Measurements from ENCODE around the gene C10orf62. TPM values are rescaled to one million over a fixed set of nuclear protein-coding genes. Genes with fewer than 3 reads are reported as not detected.
"Not testable (repeated sequence)": the region's sequence is repeated elsewhere in the genome, so short reads cannot be mapped to it uniquely, and the experiment has no call there.

Gene C10orf62
- total RNA-seq, 1 donor: 0.36 TPM

DNA sequence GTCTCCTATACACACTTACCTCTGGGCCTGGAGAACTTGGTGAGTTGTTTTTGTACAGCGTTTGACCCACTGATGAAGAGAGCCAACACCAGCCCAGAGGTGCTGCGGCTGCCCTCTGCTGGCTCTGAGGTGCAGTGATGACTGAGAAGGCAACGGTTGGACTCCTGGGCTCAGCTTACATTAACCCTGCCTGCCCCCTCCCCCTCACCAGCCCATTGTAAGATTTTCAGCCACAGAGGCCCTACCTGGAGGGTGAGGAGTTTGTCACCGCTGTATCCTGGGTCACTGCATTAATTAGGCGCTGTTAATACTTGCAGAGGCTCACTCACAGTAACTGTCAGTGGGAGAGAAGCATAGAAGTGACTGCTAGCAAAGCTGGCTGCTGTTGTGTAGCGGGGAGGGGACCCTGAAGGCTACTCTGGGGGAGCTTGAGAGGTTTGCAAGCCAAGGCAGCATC lies 35.9 kb upstream of the C10orf62 start:
- no peaks in the 10 kb centered on the region for H4K20me1 ChIP-seq (ENCODE audit: insufficient read depth, low read length)
- TF ChIP-seq, protein P1, sequence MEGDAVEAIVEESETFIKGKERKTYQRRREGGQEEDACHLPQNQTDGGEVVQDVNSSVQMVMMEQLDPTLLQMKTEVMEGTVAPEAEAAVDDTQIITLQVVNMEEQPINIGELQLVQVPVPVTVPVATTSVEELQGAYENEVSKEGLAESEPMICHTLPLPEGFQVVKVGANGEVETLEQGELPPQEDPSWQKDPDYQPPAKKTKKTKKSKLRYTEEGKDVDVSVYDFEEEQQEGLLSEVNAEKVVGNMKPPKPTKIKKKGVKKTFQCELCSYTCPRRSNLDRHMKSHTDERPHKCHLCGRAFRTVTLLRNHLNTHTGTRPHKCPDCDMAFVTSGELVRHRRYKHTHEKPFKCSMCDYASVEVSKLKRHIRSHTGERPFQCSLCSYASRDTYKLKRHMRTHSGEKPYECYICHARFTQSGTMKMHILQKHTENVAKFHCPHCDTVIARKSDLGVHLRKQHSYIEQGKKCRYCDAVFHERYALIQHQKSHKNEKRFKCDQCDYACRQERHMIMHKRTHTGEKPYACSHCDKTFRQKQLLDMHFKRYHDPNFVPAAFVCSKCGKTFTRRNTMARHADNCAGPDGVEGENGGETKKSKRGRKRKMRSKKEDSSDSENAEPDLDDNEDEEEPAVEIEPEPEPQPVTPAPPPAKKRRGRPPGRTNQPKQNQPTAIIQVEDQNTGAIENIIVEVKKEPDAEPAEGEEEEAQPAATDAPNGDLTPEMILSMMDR (IDR thresholded peaks at IDR 0.05; ENCODE audit: extremely low read depth, low read depth, low read length): peak; percentile 92
- no peak overlapping the region for H3K27ac ChIP-seq (ENCODE audit: low read depth, low read length)
- DNase-seq (ENCODE audit: insufficient read length, low spot score, missing footprints): peak; percentile 85
- H2AFZ ChIP-seq (ENCODE audit: low read length): no peak overlapping the region
- H3K9me3 ChIP-seq (ENCODE audit: low read depth, low read length): no peaks in the 10 kb centered on the region
- H3K79me2 ChIP-seq (ENCODE audit: insufficient read depth, low read length): peaks cover 27% of the 10 kb centered on the region
- no peak overlapping the region for H3K4me2 ChIP-seq (ENCODE audit: insufficient read depth, low read length)
- H3K4me3 ChIP-seq (ENCODE audit: insufficient read depth, low read length): no peak overlapping the region
- no peaks in the 10 kb centered on the region for H3K27me3 ChIP-seq (ENCODE audit: insufficient read depth, low read length)
- no peaks in the 10 kb centered on the region for H3K36me3 ChIP-seq (ENCODE audit: insufficient read depth, low read length)
- no peaks in the 10 kb centered on the region for H3K4me1 ChIP-seq (ENCODE audit: insufficient read depth, low read length)

DNA sequence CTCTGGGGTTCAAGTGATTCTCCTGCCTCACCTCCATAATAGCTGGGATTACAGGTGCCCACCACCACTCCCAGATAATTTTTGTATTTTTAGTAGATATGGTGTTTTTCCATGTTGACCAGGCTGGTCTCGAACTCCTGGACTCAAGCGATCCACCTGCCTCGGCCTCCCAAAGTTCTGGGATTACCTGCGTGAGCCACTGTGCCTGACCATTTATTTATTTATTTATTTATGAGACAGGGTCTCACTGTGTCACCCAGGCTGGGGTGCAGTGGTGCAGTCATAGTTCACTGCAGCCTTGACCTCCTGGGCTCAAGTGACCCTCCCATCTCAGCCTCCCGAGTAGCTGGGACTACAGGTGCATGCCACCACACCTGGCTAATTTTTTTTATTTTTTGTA lies 35.2 kb upstream of the C10orf62 start:
- H3K4me3 ChIP-seq (ENCODE audit: insufficient read depth, low read length); H3K36me3 ChIP-seq (ENCODE audit: insufficient read depth, low read length); H3K4me1 ChIP-seq (ENCODE audit: insufficient read depth, low read length); H3K4me2 ChIP-seq (ENCODE audit: insufficient read depth, low read length); H3K9me3 ChIP-seq (ENCODE audit: low read depth, low read length); DNase-seq (ENCODE audit: insufficient read length, low spot score, missing footprints); H3K27ac ChIP-seq (ENCODE audit: low read depth, low read length); H2AFZ ChIP-seq (ENCODE audit: low read length); H4K20me1 ChIP-seq (ENCODE audit: insufficient read depth, low read length); H3K27me3 ChIP-seq (ENCODE audit: insufficient read depth, low read length): not testable (repeated sequence)
- H3K79me2 ChIP-seq (ENCODE audit: insufficient read depth, low read length): peaks cover 26% of the 10 kb centered on the region

DNA sequence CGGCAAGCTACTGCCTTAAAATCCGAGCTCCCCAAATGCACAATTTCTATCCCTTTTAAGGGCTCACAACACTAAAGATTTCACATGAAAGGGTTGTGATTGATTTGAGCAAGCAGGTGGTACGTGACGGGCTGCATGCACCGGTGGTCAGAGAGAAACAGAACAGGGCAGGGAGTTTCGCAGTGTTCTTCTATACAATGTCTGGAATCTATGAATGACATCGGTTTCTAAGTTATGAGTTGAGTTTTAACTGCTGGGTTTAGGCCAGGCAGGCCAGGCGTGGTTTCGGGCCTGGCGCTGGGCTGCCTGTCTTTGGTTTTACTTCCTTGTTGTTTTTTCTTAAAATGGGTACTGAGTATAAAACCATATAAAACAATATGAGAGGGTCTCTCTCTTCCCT lies 34.0 kb upstream of the C10orf62 start:
- not testable (repeated sequence) for H3K9me3 ChIP-seq (ENCODE audit: low read depth, low read length); H3K36me3 ChIP-seq (ENCODE audit: insufficient read depth, low read length); H3K4me1 ChIP-seq (ENCODE audit: insufficient read depth, low read length); H3K27me3 ChIP-seq (ENCODE audit: insufficient read depth, low read length); DNase-seq (ENCODE audit: insufficient read length, low spot score, missing footprints); H3K4me3 ChIP-seq (ENCODE audit: insufficient read depth, low read length); H3K27ac ChIP-seq (ENCODE audit: low read depth, low read length); H3K4me2 ChIP-seq (ENCODE audit: insufficient read depth, low read length); H4K20me1 ChIP-seq (ENCODE audit: insufficient read depth, low read length); H2AFZ ChIP-seq (ENCODE audit: low read length)
- H3K79me2 ChIP-seq (ENCODE audit: insufficient read depth, low read length): peaks cover 24% of the 10 kb centered on the region

DNA sequence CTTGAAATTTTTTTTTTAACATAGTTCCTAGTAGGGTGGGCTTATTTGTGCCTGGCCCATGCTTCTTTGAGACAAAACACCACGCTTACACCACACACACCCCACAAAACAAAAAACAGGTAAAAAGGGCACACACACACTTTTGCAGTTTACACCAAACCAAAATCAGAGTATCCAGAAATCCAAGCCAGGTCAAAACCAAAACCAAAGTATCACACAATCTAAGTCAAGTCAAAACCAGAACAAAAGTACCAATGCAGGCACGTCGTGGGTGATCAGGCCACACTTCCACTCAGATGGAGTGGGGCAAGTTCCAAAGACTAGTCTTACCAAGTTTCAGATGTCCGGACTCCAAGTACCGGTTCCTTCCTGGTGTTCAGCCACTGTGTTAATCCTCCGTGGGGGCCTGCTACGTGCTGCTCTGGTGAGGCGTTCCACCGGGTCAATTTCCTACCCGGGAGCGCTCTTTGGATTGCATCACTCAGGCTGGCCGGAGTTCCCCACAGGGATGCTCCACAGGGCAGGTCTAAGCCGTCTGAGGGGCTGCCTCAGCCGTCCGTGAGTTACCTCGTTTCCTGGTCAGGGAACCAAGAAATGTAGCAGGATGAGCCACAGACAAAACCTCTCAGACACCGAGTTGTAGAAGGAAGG lies 28.7 kb upstream of the C10orf62 start:
- peak; percentile 93 for DNase-seq (ENCODE audit: insufficient read length, low spot score, missing footprints)
- not testable (repeated sequence) for H3K36me3 ChIP-seq (ENCODE audit: insufficient read depth, low read length); H3K27me3 ChIP-seq (ENCODE audit: insufficient read depth, low read length); H3K9me3 ChIP-seq (ENCODE audit: low read depth, low read length); H3K4me1 ChIP-seq (ENCODE audit: insufficient read depth, low read length); H4K20me1 ChIP-seq (ENCODE audit: insufficient read depth, low read length)
- Histone ChIP-seq H3K79me2 (ENCODE audit: insufficient read depth, low read length) (peaks cover 10% of the 10 kb centered on the region), H3K4me3 (ENCODE audit: insufficient read depth, low read length) (peak overlapping the region; percentile 72), H2AFZ (ENCODE audit: low read length) (peak overlapping the region; percentile 93), H3K4me2 (ENCODE audit: insufficient read depth, low read length) (peak overlapping the region; percentile 85), H3K27ac (ENCODE audit: low read depth, low read length) (peak overlapping the region; percentile 84)

DNA sequence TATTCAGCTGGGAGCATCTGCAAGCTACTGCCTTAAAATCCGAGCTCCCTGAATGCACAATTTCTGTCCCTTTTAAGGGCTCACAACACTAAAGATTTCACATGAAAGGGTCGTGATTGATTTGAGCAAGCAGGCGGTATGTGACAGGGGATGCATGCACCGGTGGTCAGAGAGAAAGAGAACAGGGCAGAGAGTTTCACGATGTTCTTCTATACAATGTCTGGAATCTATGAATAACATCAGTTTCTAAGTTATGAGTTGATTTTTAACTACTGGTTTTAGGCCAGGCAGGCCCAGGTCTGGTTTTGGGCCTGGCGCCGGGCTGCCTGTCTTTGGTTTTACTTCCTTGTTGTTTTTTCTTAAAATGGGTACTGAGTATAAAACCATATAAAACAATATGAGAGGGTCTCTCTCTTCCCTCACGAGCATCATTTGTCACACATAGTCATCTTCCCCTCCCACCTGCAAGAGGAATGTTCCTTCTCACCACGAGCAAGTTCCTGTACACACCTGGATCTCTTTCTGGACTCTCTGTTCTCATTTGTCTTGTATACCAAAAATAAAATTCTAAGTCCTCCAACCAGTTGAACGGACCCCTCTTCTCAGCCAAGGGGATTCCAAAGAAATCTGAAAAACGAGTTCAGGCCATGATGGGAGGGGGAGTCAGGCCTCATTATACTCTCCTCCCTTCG lies 28.0 kb upstream of the C10orf62 start:
- H4K20me1 ChIP-seq (ENCODE audit: insufficient read depth, low read length); DNase-seq (ENCODE audit: insufficient read length, low spot score, missing footprints); H3K27me3 ChIP-seq (ENCODE audit: insufficient read depth, low read length); H3K4me1 ChIP-seq (ENCODE audit: insufficient read depth, low read length); H3K36me3 ChIP-seq (ENCODE audit: insufficient read depth, low read length); H3K9me3 ChIP-seq (ENCODE audit: low read depth, low read length): not testable (repeated sequence)
- Histone ChIP-seq H3K27ac (ENCODE audit: low read depth, low read length) (peak overlapping the region; percentile 84), H3K4me2 (ENCODE audit: insufficient read depth, low read length) (peak overlapping the region; percentile 85), H3K79me2 (ENCODE audit: insufficient read depth, low read length) (peaks cover 10% of the 10 kb centered on the region), H3K4me3 (ENCODE audit: insufficient read depth, low read length) (peak overlapping the region; percentile 72), H2AFZ (ENCODE audit: low read length) (peak overlapping the region; percentile 93)

DNA sequence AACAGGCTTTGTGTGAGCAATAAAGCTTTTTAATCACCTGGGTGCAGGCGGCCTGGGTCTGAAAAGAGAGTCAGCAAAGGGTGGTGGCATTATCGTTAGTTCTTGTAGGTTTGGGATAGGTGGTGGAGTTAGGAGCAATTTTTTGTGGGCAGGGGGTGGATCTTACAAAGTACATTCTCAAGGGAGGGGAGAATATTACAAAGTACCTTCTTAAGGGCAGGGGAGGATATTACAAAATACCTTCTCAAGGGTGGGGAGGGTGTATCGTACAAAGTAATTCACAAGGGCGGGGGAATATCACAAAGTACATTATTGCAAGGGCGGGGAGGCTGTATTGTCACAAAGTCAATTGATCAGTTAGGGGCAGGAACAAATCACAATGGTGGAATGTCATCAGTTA lies 27.2 kb upstream of the C10orf62 start:
- not testable (repeated sequence) for H4K20me1 ChIP-seq (ENCODE audit: insufficient read depth, low read length); H3K4me1 ChIP-seq (ENCODE audit: insufficient read depth, low read length); H3K4me2 ChIP-seq (ENCODE audit: insufficient read depth, low read length); DNase-seq (ENCODE audit: insufficient read length, low spot score, missing footprints); H3K4me3 ChIP-seq (ENCODE audit: insufficient read depth, low read length); H3K27ac ChIP-seq (ENCODE audit: low read depth, low read length); H2AFZ ChIP-seq (ENCODE audit: low read length); H3K9me3 ChIP-seq (ENCODE audit: low read depth, low read length); H3K27me3 ChIP-seq (ENCODE audit: insufficient read depth, low read length); H3K36me3 ChIP-seq (ENCODE audit: insufficient read depth, low read length)
- H3K79me2 ChIP-seq (ENCODE audit: insufficient read depth, low read length): peaks cover 13% of the 10 kb centered on the region
